ENCODE measurements around the gene CASR.
"Not testable (repeated sequence)": the region's sequence is repeated elsewhere in the genome, so short reads cannot be mapped to it uniquely, and the experiment has no call there.

The CASR gene

GRCh38 chr3:122201476-122201875, 18.0 kb downstream of the CASR start:
- H3K4me3 ChIP-seq (ENCODE audit: low read length in 2 of 2); H3K23ac ChIP-seq (ENCODE audit: low read depth, low read length, poor library complexity); DNase-seq (ENCODE audit: low spot score); H3K9me3 ChIP-seq (replicated peaks in 1 of 2; ENCODE audit: control insufficient read depth in 2 of 2, insufficient read depth in 1 of 2, low read depth in 1 of 2, low read length in 2 of 2); H4K91ac ChIP-seq (ENCODE audit: low read depth, low read length, poor library complexity); H3K4me1 ChIP-seq (ENCODE audit: control insufficient read depth in 2 of 2, insufficient read depth in 1 of 2, low read depth in 1 of 2, low read length in 2 of 2); H2AK5ac ChIP-seq (ENCODE audit: low read depth, low read length); H2BK120ac ChIP-seq (ENCODE audit: low read depth, low read length); H2AFZ ChIP-seq (ENCODE audit: low read length); H3K79me1 ChIP-seq (ENCODE audit: low read depth, low read length); H2BK15ac ChIP-seq (ENCODE audit: low read length); H2BK12ac ChIP-seq (ENCODE audit: low read length); H3K4me2 ChIP-seq (ENCODE audit: insufficient read depth, low read length, poor library complexity, severe bottlenecking); H4K8ac ChIP-seq (ENCODE audit: low read depth, low read length); H3K9ac ChIP-seq (ENCODE audit: low read depth, low read length, poor library complexity); H3K27me3 ChIP-seq (ENCODE audit: control insufficient read depth in 3 of 3, insufficient read depth in 3 of 3, low read depth in 1 of 3, low read length in 3 of 3); H3K36me3 ChIP-seq (replicated peaks in 1 of 2; ENCODE audit: control insufficient read depth in 2 of 2, insufficient read depth in 2 of 2, low read length in 2 of 2); H3K14ac ChIP-seq (ENCODE audit: low read length); H2BK5ac ChIP-seq (ENCODE audit: low read length); H3K18ac ChIP-seq (ENCODE audit: low read length); H3K4ac ChIP-seq (ENCODE audit: low read length); H3K27ac ChIP-seq (replicated peaks; ENCODE audit: low read length): not testable (repeated sequence)
- WGBS, 2 donors (ENCODE audit: extremely low coverage in 2 of 2, insufficient read length in 2 of 2, insufficient replicate concordance in 1 of 2) = no CpG with 5 or more reads among the region's 25 CpGs

DNA sequence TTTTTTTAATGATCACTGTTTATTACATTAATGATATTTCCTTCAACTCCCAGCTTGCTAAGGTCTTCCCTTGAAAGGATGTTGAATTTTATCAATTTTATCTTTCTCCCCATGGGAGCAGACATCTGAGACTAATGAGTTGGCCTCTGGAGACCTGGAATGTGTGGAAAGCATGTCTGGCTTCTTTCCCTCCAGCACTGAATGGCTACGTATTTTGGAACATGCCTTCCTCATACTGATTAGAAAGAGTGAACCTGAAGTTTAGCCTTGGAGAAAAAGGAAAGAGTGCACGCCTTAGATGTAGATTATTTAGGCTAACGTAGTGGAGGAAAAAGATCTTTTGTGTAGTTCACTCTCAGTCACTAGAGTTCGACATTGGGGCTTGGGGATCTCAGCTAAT, 25.1 kb downstream of the CASR start:
- H3K36me3 ChIP-seq (replicated peaks in 1 of 2; ENCODE audit: control insufficient read depth in 2 of 2, insufficient read depth in 2 of 2, low read length in 2 of 2) = no peaks in the 10 kb centered on the region
- no peak overlapping the region for H2BK5ac ChIP-seq (ENCODE audit: low read length)
- no peak overlapping the region for H4K91ac ChIP-seq (ENCODE audit: low read depth, low read length, poor library complexity)
- DNase-seq (ENCODE audit: low spot score) = no peak
- no peak overlapping the region for H3K18ac ChIP-seq (ENCODE audit: low read length)
- H3K4ac ChIP-seq (ENCODE audit: low read length) = no peak overlapping the region
- H3K4me3 ChIP-seq (ENCODE audit: low read length in 2 of 2) = no peak overlapping the region
- H3K14ac ChIP-seq (ENCODE audit: low read length) = no peak overlapping the region
- no peak overlapping the region for H3K4me2 ChIP-seq (ENCODE audit: insufficient read depth, low read length, poor library complexity, severe bottlenecking)
- no CpG with 5 or more reads among the region's 4 CpGs for WGBS, 2 donors (ENCODE audit: extremely low coverage in 2 of 2, insufficient read length in 2 of 2, insufficient replicate concordance in 1 of 2)
- H3K27ac ChIP-seq (replicated peaks; ENCODE audit: low read length) = no peak overlapping the region
- no peak overlapping the region for H3K9ac ChIP-seq (ENCODE audit: low read depth, low read length, poor library complexity)
- no peaks in the 10 kb centered on the region for H3K79me1 ChIP-seq (ENCODE audit: low read depth, low read length)
- H2AK5ac ChIP-seq (ENCODE audit: low read depth, low read length) = no peak overlapping the region
- no peaks in the 10 kb centered on the region for H3K27me3 ChIP-seq (ENCODE audit: control insufficient read depth in 3 of 3, insufficient read depth in 3 of 3, low read depth in 1 of 3, low read length in 3 of 3)
- no peak overlapping the region for H2BK15ac ChIP-seq (ENCODE audit: low read length)
- H3K4me1 ChIP-seq (ENCODE audit: control insufficient read depth in 2 of 2, insufficient read depth in 1 of 2, low read depth in 1 of 2, low read length in 2 of 2) = no peaks in the 10 kb centered on the region
- H2BK120ac ChIP-seq (ENCODE audit: low read depth, low read length) = no peak overlapping the region
- H3K23ac ChIP-seq (ENCODE audit: low read depth, low read length, poor library complexity) = no peak overlapping the region
- H2AFZ ChIP-seq (ENCODE audit: low read length) = no peak overlapping the region
- H2BK12ac ChIP-seq (ENCODE audit: low read length) = no peak overlapping the region
- H3K9me3 ChIP-seq (replicated peaks in 1 of 2; ENCODE audit: control insufficient read depth in 2 of 2, insufficient read depth in 1 of 2, low read depth in 1 of 2, low read length in 2 of 2) = no peaks in the 10 kb centered on the region
- H4K8ac ChIP-seq (ENCODE audit: low read depth, low read length) = no peak overlapping the region

GRCh38 chr3:122213650-122214049, 30.2 kb downstream of the CASR start:
- H2BK15ac ChIP-seq (ENCODE audit: low read length) = no peak overlapping the region
- no peaks in the 10 kb centered on the region for H3K36me3 ChIP-seq (replicated peaks in 1 of 2; ENCODE audit: control insufficient read depth in 2 of 2, insufficient read depth in 2 of 2, low read length in 2 of 2)
- H3K4ac ChIP-seq (ENCODE audit: low read length) = no peak overlapping the region
- no peaks in the 10 kb centered on the region for H3K27me3 ChIP-seq (ENCODE audit: control insufficient read depth in 3 of 3, insufficient read depth in 3 of 3, low read depth in 1 of 3, low read length in 3 of 3)
- H3K18ac ChIP-seq (ENCODE audit: low read length) = no peak overlapping the region
- no peak overlapping the region for H2BK12ac ChIP-seq (ENCODE audit: low read length)
- no peak overlapping the region for H3K23ac ChIP-seq (ENCODE audit: low read depth, low read length, poor library complexity)
- no peaks in the 10 kb centered on the region for H3K9me3 ChIP-seq (replicated peaks in 1 of 2; ENCODE audit: control insufficient read depth in 2 of 2, insufficient read depth in 1 of 2, low read depth in 1 of 2, low read length in 2 of 2)
- H2AK5ac ChIP-seq (ENCODE audit: low read depth, low read length) = no peak overlapping the region
- no peak overlapping the region for H3K4me2 ChIP-seq (ENCODE audit: insufficient read depth, low read length, poor library complexity, severe bottlenecking)
- H3K79me1 ChIP-seq (ENCODE audit: low read depth, low read length) = no peaks in the 10 kb centered on the region
- no peak overlapping the region for H4K91ac ChIP-seq (ENCODE audit: low read depth, low read length, poor library complexity)
- H2BK120ac ChIP-seq (ENCODE audit: low read depth, low read length) = no peak overlapping the region
- no peak overlapping the region for H3K9ac ChIP-seq (ENCODE audit: low read depth, low read length, poor library complexity)
- H4K8ac ChIP-seq (ENCODE audit: low read depth, low read length) = no peak overlapping the region
- no peak overlapping the region for H2AFZ ChIP-seq (ENCODE audit: low read length)
- WGBS, 2 donors (ENCODE audit: extremely low coverage in 2 of 2, insufficient read length in 2 of 2, insufficient replicate concordance in 1 of 2) = no CpG with 5 or more reads among the region's 2 CpGs
- no peak overlapping the region for H3K27ac ChIP-seq (replicated peaks; ENCODE audit: low read length)
- no peaks in the 10 kb centered on the region for H3K4me1 ChIP-seq (ENCODE audit: control insufficient read depth in 2 of 2, insufficient read depth in 1 of 2, low read depth in 1 of 2, low read length in 2 of 2)
- H3K14ac ChIP-seq (ENCODE audit: low read length) = no peak overlapping the region
- no peak overlapping the region for H2BK5ac ChIP-seq (ENCODE audit: low read length)
- H3K4me3 ChIP-seq (ENCODE audit: low read length in 2 of 2) = no peak overlapping the region
- no peak for DNase-seq (ENCODE audit: low spot score)

DNA sequence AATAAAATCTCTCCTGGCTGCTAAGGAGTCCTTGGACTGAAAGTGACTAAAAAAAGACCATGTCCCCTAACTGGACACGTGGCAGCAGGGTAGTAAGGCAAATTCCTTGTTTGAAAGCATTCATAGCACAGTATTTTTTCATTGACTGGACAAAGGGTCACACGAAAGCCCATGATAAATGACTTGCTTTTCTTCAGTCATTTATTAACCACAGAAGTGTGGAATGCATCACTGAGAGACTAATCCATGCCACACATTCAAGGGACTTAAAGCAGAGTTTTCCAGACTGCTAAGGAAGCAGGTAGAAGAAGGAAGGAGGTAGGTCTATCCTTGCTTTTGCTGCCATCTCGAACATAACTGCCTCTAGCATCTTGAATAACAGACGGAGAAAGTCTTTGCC, 31.2 kb downstream of the CASR start:
- H3K18ac ChIP-seq (ENCODE audit: low read length) = no peak overlapping the region
- WGBS, 2 donors (ENCODE audit: extremely low coverage in 2 of 2, insufficient read length in 2 of 2, insufficient replicate concordance in 1 of 2) = no CpG with 5 or more reads among the region's 4 CpGs
- no peak overlapping the region for H2BK12ac ChIP-seq (ENCODE audit: low read length)
- H4K8ac ChIP-seq (ENCODE audit: low read depth, low read length) = no peak overlapping the region
- no peak overlapping the region for H3K23ac ChIP-seq (ENCODE audit: low read depth, low read length, poor library complexity)
- no peaks in the 10 kb centered on the region for H3K79me1 ChIP-seq (ENCODE audit: low read depth, low read length)
- H2BK120ac ChIP-seq (ENCODE audit: low read depth, low read length) = no peak overlapping the region
- no peak overlapping the region for H4K91ac ChIP-seq (ENCODE audit: low read depth, low read length, poor library complexity)
- no peaks in the 10 kb centered on the region for H3K9me3 ChIP-seq (replicated peaks in 1 of 2; ENCODE audit: control insufficient read depth in 2 of 2, insufficient read depth in 1 of 2, low read depth in 1 of 2, low read length in 2 of 2)
- no peak overlapping the region for H3K4ac ChIP-seq (ENCODE audit: low read length)
- H3K14ac ChIP-seq (ENCODE audit: low read length) = no peak overlapping the region
- no peak overlapping the region for H3K27ac ChIP-seq (replicated peaks; ENCODE audit: low read length)
- no peak overlapping the region for H2BK5ac ChIP-seq (ENCODE audit: low read length)
- no peak overlapping the region for H2AK5ac ChIP-seq (ENCODE audit: low read depth, low read length)
- H3K4me3 ChIP-seq (ENCODE audit: low read length in 2 of 2) = no peak overlapping the region
- no peaks in the 10 kb centered on the region for H3K4me1 ChIP-seq (ENCODE audit: control insufficient read depth in 2 of 2, insufficient read depth in 1 of 2, low read depth in 1 of 2, low read length in 2 of 2)
- H2BK15ac ChIP-seq (ENCODE audit: low read length) = no peak overlapping the region
- H3K36me3 ChIP-seq (replicated peaks in 1 of 2; ENCODE audit: control insufficient read depth in 2 of 2, insufficient read depth in 2 of 2, low read length in 2 of 2) = no peaks in the 10 kb centered on the region
- no peak overlapping the region for H3K4me2 ChIP-seq (ENCODE audit: insufficient read depth, low read length, poor library complexity, severe bottlenecking)
- H3K9ac ChIP-seq (ENCODE audit: low read depth, low read length, poor library complexity) = no peak overlapping the region
- DNase-seq (ENCODE audit: low spot score) = no peak
- H3K27me3 ChIP-seq (ENCODE audit: control insufficient read depth in 3 of 3, insufficient read depth in 3 of 3, low read depth in 1 of 3, low read length in 3 of 3) = no peaks in the 10 kb centered on the region
- no peak overlapping the region for H2AFZ ChIP-seq (ENCODE audit: low read length)

Data from neuronal stem cell (in vitro differentiated cells).